Measurements from ENCODE around the gene SDF2L1. TPM values are rescaled to one million over a fixed set of nuclear protein-coding genes. Genes with fewer than 3 reads are reported as not detected.

The SDF2L1 gene
- total RNA-seq, 2 experiments from 2014 or later: 38.6 to 41.3 TPM

DNA sequence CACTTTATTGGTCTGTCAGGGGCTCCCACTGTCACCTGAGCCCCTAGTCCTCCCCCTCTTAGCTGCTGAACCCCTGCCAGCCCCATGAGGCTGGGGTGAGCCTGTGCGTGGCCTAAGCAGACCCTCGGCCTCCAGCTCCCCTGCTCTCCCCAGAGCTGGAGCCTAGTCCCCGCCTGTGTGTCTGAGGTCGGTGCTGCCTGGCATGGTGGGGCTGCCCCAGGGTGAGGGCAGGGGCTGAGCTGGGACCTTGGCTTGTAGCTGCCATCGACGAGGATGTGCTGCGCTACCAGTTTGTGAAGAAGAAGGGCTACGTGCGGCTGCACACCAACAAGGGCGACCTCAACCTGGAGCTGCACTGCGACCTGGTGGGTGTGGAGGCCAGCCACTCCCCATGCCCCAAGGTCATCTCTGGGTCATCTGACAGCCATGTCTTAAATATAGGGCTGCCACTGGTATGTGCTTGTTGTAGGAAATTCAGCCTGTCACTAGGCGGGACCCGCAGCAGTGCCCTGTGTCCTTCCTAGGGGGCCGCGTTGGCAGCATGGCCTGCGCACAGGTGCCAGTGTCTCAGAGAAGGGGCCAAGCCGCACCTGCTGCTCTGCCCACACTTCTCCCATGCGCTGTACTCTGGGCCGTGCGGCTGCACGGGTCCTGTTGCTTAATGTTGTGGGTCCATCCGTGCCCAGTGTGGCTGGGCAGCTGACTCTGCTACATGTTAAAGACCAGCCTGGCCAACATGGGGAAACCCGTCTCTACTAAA, 44.7 kb downstream of the SDF2L1 start:
- H3K27ac Mint-ChIP-seq: no peak overlapping the region
- DNase-seq (no peak), ATAC-seq (no peak)
- H3K9me3 Mint-ChIP-seq: no peaks in the 10 kb centered on the region
- intact Hi-C loops (cut with micrococcal nuclease): no loop called here
- H3K4me1 Mint-ChIP-seq (ENCODE audit: low read depth): peaks cover 28% of the 10 kb centered on the region
- peaks cover 25% of the 10 kb centered on the region for H3K36me3 Mint-ChIP-seq (ENCODE audit: low read depth)
- CTCF ChIA-PET: no interaction called here
- TF ChIP-seq, protein P1, sequence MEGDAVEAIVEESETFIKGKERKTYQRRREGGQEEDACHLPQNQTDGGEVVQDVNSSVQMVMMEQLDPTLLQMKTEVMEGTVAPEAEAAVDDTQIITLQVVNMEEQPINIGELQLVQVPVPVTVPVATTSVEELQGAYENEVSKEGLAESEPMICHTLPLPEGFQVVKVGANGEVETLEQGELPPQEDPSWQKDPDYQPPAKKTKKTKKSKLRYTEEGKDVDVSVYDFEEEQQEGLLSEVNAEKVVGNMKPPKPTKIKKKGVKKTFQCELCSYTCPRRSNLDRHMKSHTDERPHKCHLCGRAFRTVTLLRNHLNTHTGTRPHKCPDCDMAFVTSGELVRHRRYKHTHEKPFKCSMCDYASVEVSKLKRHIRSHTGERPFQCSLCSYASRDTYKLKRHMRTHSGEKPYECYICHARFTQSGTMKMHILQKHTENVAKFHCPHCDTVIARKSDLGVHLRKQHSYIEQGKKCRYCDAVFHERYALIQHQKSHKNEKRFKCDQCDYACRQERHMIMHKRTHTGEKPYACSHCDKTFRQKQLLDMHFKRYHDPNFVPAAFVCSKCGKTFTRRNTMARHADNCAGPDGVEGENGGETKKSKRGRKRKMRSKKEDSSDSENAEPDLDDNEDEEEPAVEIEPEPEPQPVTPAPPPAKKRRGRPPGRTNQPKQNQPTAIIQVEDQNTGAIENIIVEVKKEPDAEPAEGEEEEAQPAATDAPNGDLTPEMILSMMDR (IDR thresholded peaks at IDR 0.05): no peak
- no peak overlapping the region for H3K4me3 Mint-ChIP-seq
- no peaks in the 10 kb centered on the region for H3K27me3 Mint-ChIP-seq
- POLR2A ChIA-PET: interaction anchor here (0.7 to 1.4 kb wide), 2 partner anchors 23 to 70 kb away, joined by 3 read pairs; no protein-coding TSS in a partner anchor

DNA sequence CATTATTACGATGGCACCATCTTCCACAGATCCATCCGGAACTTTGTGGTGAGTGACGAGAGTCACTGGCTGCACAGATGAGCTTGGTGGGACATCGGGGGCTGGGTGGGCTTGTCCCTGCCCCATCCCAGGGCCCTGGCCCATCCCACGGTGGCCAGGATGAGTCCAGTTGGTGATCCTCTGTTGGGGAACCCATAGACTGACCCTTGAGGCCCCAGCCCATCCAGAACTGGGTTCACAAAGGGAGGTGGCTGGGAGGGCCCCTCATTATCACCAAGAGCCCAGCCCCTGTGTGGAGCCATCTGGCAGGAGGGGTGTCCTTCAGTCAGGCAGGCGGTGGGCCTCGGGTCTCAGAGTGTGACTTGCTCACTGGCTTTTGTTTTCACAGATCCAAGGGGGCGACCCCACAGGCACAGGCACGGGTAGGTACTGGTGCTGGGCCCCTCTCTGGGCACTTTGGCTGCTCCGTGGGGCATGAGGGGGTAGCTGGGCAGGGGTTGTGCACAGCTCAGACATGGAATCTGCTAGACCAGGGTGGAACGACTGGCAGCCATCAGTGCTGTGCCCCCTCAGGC, 45.7 kb downstream of the SDF2L1 start:
- POLR2A ChIA-PET: interaction anchor here (0.7 to 1.4 kb wide), 2 partner anchors 24 to 71 kb away, joined by 3 read pairs; no protein-coding TSS in a partner anchor
- intact Hi-C loops (cut with micrococcal nuclease): no loop called here
- TF ChIP-seq, protein P1 (IDR thresholded peaks at IDR 0.05): no peak
- CTCF ChIA-PET: no interaction called here
- DNase-seq: no peak
- peaks cover 26% of the 10 kb centered on the region for H3K36me3 Mint-ChIP-seq (ENCODE audit: low read depth)
- H3K27me3 Mint-ChIP-seq: no peaks in the 10 kb centered on the region
- H3K4me1 Mint-ChIP-seq (ENCODE audit: low read depth): peaks cover 24% of the 10 kb centered on the region
- no peak overlapping the region for H3K4me3 Mint-ChIP-seq
- H3K27ac Mint-ChIP-seq: no peak overlapping the region
- H3K9me3 Mint-ChIP-seq: no peaks in the 10 kb centered on the region
- ATAC-seq: no peak

DNA sequence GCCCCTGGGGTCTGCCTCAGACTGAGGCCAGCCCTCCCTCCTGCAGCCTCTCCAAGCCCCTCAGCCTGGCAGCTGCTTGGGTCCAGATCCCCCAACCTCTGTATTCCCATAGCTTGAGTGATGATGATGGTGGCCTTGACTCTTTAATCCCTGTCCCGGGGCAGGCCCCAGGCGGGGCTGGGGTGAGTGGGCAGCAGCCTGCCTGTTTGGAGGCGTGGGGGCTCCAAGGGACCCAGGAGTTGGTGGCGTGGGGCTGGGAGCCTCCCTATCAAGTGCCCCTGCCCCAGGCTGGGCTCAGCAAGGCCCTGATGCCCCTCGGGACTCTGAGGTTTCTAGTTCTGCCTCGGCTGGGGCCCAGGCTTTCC, 46.2 kb downstream of the SDF2L1 start:
- intact Hi-C loops (cut with micrococcal nuclease): no loop called here
- no peaks in the 10 kb centered on the region for H3K9me3 Mint-ChIP-seq
- peaks cover 24% of the 10 kb centered on the region for H3K4me1 Mint-ChIP-seq (ENCODE audit: low read depth)
- TF ChIP-seq, protein P1 (IDR thresholded peaks at IDR 0.05): no peak
- no peak overlapping the region for H3K27ac Mint-ChIP-seq
- CTCF ChIA-PET: no interaction called here
- no peak for DNase-seq
- no peak overlapping the region for H3K4me3 Mint-ChIP-seq
- ATAC-seq: no peak
- POLR2A ChIA-PET: interaction anchor here (1.4 kb wide), 1 partner anchor 25 kb away, joined by 3 read pairs; no protein-coding TSS in a partner anchor
- peaks cover 27% of the 10 kb centered on the region for H3K36me3 Mint-ChIP-seq (ENCODE audit: low read depth)
- no peaks in the 10 kb centered on the region for H3K27me3 Mint-ChIP-seq

DNA sequence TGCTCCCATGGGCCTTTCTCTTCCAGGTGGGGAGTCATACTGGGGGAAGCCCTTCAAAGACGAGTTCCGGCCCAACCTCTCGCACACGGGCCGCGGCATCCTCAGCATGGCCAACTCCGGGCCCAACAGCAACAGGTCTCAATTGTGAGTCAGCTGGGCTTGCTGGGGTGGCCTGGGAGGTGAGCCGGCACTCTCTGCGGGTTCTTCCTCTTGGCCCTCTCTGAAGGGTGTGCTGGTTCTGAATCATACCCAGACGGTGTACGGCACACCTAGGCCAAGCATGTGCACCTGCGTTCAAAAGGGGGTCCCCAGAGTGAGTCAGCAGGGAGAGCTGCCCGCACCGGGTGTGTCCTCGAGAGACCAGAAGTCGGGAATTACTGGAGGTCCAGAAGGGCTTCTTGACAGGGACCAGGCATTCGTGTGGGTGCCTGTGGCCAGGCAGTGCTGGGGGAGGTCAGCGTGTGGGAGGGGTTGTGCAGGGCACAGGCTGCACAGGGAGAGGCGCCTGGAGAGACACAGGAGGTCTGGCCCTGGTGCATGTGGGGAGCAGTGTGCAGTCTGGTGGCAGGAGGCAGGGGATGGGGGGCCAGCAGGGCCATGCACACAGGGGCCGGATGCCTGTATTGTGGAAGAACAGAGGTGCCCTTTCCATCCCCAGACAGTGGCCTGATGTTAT, 46.7 kb downstream of the SDF2L1 start:
- H3K27ac Mint-ChIP-seq: peak overlapping the region; percentile 78
- H3K9me3 Mint-ChIP-seq: no peaks in the 10 kb centered on the region
- no peaks in the 10 kb centered on the region for H3K27me3 Mint-ChIP-seq
- peaks cover 28% of the 10 kb centered on the region for H3K36me3 Mint-ChIP-seq (ENCODE audit: low read depth)
- DNase-seq: no peak
- intact Hi-C loops (cut with micrococcal nuclease): no loop called here
- POLR2A ChIA-PET: no interaction called here
- no peak for ATAC-seq
- H3K4me3 Mint-ChIP-seq: no peak overlapping the region
- TF ChIP-seq, protein P1 (IDR thresholded peaks at IDR 0.05): no peak
- H3K4me1 Mint-ChIP-seq (ENCODE audit: low read depth): peaks cover 24% of the 10 kb centered on the region
- CTCF ChIA-PET: no interaction called here

Measured in activated CD8-positive, alpha-beta T cell treated with anti-CD3 and anti-CD28 coated beads for 36 hours (primary cell).